Right cardiac atrium (tissue), 5 donors: ENCODE measurements around the gene ZBTB1. TPM values are rescaled to one million over a fixed set of nuclear protein-coding genes. Genes with fewer than 3 reads are reported as not detected.

Experiments used
- ATAC-seq, 2 donors: fragments of 200-7000 bp; cut with Tn5 transposase; one replicate each; pipeline versions ENCODE4 v1.8.0 to v1.9.1; 2020; ENCODE audit warnings: moderate library complexity in 2 of 2, mild to moderate bottlenecking in 1 of 2
- DNase-seq, 3 donors: peaks; one replicate each; pipeline ENCODE4 v3.0.0-alpha.2; 2020
- H3K27ac ChIP-seq: one replicate; pipeline ENCODE4 v1.5.1; 2013; ENCODE audit warnings: mild to moderate bottlenecking, low read length, control low read depth, moderate library complexity
- H3K27me3 ChIP-seq: one replicate; pipeline ENCODE4 v1.6.1; 2013; ENCODE audit not compliant: control insufficient read depth, insufficient read depth
- H3K4me1 ChIP-seq: one replicate; pipeline ENCODE4 v1.6.1; 2013; ENCODE audit warnings: low read length; ENCODE audit not compliant: control insufficient read depth, insufficient read depth
- H3K4me3 ChIP-seq: one replicate; pipeline ENCODE4 v1.5.1; 2013; ENCODE audit warnings: low read length, control low read depth
- H3K9me3 ChIP-seq: one replicate; pipeline ENCODE4 v1.6.1; 2013; ENCODE audit warnings: low read length; ENCODE audit not compliant: control insufficient read depth
- WGBS: extraction: QIAGEN DNeasy Blood & Tissue Kit; methylation state at CpG from one replicate; pipeline ENCODE4 v1.1.7; 2013; 5-methylcytosine and 5-hydroxymethylcytosine counted together
- intact Hi-C, 4 donors: fragments of 100-400 bp; cut with DNase I; formaldehyde crosslinking; loops; one replicate each; pipeline versions ENCODE4 v1.11.0 to v1.14.0; 2022 to 2023
- polyA plus RNA-seq: library from polyadenylated mRNA; stranded (reverse); fragments of 200-250 nt; gene quantifications from one replicate; pipeline ENCODE4 v1.2.3, GENCODE V29; 2013
- total RNA-seq, 4 donors: library from RNA; stranded (reverse); fragmentation: NEBNext Ultra II Directional; extraction: Animal tissue kit (Norgen Biotek cat#: 25700); gene quantifications; one replicate each; pipeline ENCODE4 v1.2.1, GENCODE V29; 2021
- donor health status: healthy with polysubstance abuse.
- donor health status: DM: no; HTN: yes; CAD: no.
- donor health status: DM: no; HTN: no; CAD: no.
- donor health status: DM: no; HTN: yes; CAD: no; lungs with severe emphysema.
- donor health status: DM: yes; HTN: yes; CAD: no.

The ZBTB1 gene
- total and polyA plus RNA-seq, 5 donors = 10.3 to 27.6 (median 24.6) TPM

DNA sequence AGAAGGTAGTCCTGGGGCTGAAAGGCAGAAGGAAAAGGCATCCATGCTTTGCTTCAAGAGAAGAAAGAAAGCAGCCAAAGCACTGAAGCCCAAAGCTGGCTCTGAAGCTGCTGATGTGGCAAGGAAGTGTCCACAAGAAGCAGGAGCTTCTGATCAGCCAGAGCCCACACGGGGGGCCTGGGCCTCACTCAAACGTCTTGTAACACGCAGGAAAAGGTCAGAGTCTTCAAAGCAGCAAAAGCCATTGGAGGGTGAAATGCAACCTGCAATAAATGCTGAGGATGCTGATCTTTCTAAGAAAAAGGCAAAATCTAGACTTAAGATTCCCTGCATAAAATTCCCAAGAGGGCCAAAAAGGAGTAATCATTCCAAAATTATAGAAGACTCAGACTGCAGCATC is 36.1 kb upstream of the ZBTB1 start:
- intact Hi-C loops = no loop called here
- Histone ChIP-seq H3K27ac (no peak overlapping the region), H3K27me3 (no peaks in the 10 kb centered on the region), H3K9me3 (no peaks in the 10 kb centered on the region), H3K4me3 (no peak overlapping the region), H3K4me1 (no peaks in the 10 kb centered on the region)
- DNase-seq (no peak), ATAC-seq (no peak)
- WGBS = 66% methylated on average over 3 of the region's 3 CpGs

GRCh38 chr14:64474041-64474440 is 30.5 kb upstream of the ZBTB1 start:
- Histone ChIP-seq H3K27ac (no peak overlapping the region), H3K4me1 (no peaks in the 10 kb centered on the region), H3K27me3 (no peaks in the 10 kb centered on the region), H3K9me3 (no peaks in the 10 kb centered on the region), H3K4me3 (no peak overlapping the region)
- intact Hi-C loops = loop anchor here in 2 of 4 donors (10.0 kb wide), 1 partner anchor 129 kb away; no protein-coding TSS in a partner anchor
- ATAC-seq = no peak
- DNase-seq = no peak
- WGBS = 74% methylated on average over 2 of the region's 2 CpGs

- no peak for ATAC-seq
- Histone ChIP-seq H3K4me3 (no peak overlapping the region), H3K9me3 (no peaks in the 10 kb centered on the region), H3K27ac (no peak overlapping the region), H3K4me1 (no peaks in the 10 kb centered on the region), H3K27me3 (no peaks in the 10 kb centered on the region)
- 81% methylated on average over 4 of the region's 4 CpGs for WGBS
- DNase-seq = no peak
- intact Hi-C loops = loop anchor here in 3 of 4 donors (5.0 to 10.0 kb wide), 2 partner anchors 42 to 130 kb away; no protein-coding TSS in a partner anchor
Observed at GRCh38 chr14:64474698-64475097, 29.9 kb upstream of the ZBTB1 start.

GRCh38 chr14:64475585-64476273 is 28.8 kb upstream of the ZBTB1 start:
- intact Hi-C loops = loop anchor here in 3 of 4 donors (5.0 to 10.0 kb wide), 2 partner anchors 43 to 131 kb away; no protein-coding TSS in a partner anchor
- H3K9me3 ChIP-seq = no peaks in the 10 kb centered on the region
- WGBS = 88% methylated on average over 8 of the region's 8 CpGs
- no peaks in the 10 kb centered on the region for H3K27me3 ChIP-seq
- H3K4me1 ChIP-seq = no peaks in the 10 kb centered on the region
- H3K4me3 ChIP-seq = no peak overlapping the region
- DNase-seq (no peak), ATAC-seq (no peak)
- no peak overlapping the region for H3K27ac ChIP-seq

DNA sequence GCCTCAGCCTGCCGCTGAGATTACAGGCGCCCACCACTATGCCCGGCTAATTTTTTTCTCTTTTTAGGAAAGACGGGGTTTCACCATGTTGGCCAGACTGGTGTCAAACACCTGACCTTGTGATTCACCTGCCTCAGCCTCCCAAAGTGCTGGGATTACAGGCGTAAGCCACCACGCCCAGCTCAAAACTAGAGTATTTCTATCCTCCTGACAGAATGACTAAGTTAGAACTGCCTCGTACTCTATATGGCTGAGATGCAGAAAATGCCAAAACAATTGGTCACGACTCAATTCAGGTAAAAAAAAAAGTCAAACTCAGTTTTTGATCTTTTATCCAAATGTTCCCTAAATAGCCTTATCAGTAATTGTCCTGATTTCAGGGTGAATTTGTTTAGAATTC is 28.1 kb upstream of the ZBTB1 start:
- Histone ChIP-seq H3K27ac (no peak overlapping the region), H3K4me1 (no peaks in the 10 kb centered on the region), H3K27me3 (no peaks in the 10 kb centered on the region), H3K9me3 (no peaks in the 10 kb centered on the region), H3K4me3 (no peak overlapping the region)
- DNase-seq (no peak), ATAC-seq (no peak)
- intact Hi-C loops = loop anchor here in 3 of 4 donors (5.0 to 10.0 kb wide), 2 partner anchors 44 to 132 kb away; no protein-coding TSS in a partner anchor
- 92% methylated on average over 8 of the region's 8 CpGs for WGBS

DNA sequence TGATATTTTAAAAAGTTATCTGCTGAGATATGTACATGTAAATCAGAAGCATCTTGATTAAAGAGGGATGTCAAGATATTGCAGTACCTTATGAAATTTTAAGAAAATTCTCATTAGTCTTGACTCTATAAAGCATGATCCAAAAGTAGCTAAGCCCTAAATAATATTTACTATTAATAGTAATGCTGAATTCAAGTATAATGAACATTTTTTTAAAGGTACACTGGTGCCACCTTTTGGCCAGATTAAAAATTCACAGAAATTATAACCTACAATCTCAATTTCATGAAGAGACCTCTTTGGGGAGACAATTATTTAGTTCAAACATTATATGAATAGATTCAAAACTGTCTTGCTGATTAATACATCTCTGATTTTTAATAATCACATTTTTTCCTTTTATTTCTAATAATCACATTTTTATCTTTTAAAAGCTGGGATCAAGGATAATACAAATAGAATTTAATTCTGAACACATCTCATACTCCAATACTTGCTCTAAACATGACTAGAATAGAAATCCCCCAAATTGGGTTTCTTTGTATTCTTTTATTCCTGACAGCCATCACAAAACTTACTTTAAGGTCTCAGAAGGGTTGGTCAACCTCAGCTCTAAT is 25.8 kb upstream of the ZBTB1 start:
- DNase-seq (no peak), ATAC-seq (no peak)
- intact Hi-C loops = loop anchor here in 3 of 4 donors (5.0 to 10.0 kb wide), 2 partner anchors 46 to 134 kb away; no protein-coding TSS in a partner anchor
- Histone ChIP-seq H3K27me3 (no peaks in the 10 kb centered on the region), H3K4me3 (no peak overlapping the region), H3K27ac (no peak overlapping the region), H3K9me3 (no peaks in the 10 kb centered on the region), H3K4me1 (no peaks in the 10 kb centered on the region)

GRCh38 chr14:64488590-64489099 is 15.9 kb upstream of the ZBTB1 start:
- intact Hi-C loops = no loop called here
- H3K27me3 ChIP-seq = no peaks in the 10 kb centered on the region
- H3K4me3 ChIP-seq = no peak overlapping the region
- WGBS = 86% methylated on average over 5 of the region's 5 CpGs
- no peak overlapping the region for H3K27ac ChIP-seq
- H3K9me3 ChIP-seq = no peaks in the 10 kb centered on the region
- peaks cover 7% of the 10 kb centered on the region for H3K4me1 ChIP-seq
- ATAC-seq = no peak
- DNase-seq = no peak

GRCh38 chr14:64491637-64492036 is 12.9 kb upstream of the ZBTB1 start:
- Histone ChIP-seq H3K9me3 (no peaks in the 10 kb centered on the region), H3K27ac (no peak overlapping the region), H3K4me3 (no peak overlapping the region), H3K4me1 (peaks cover 7% of the 10 kb centered on the region), H3K27me3 (no peaks in the 10 kb centered on the region)
- ATAC-seq (no peak), DNase-seq (no peak)
- intact Hi-C loops = no loop called here
- WGBS = 65% methylated on average over 2 of the region's 2 CpGs

GRCh38 chr14:64493455-64493854 is 11.1 kb upstream of the ZBTB1 start:
- 74% methylated on average over 3 of the region's 3 CpGs for WGBS
- H3K4me3 ChIP-seq = no peak overlapping the region
- ATAC-seq (no peak), DNase-seq (no peak)
- H3K4me1 ChIP-seq = peaks cover 7% of the 10 kb centered on the region
- H3K27me3 ChIP-seq = no peaks in the 10 kb centered on the region
- intact Hi-C loops = no loop called here
- H3K27ac ChIP-seq = no peak overlapping the region
- H3K9me3 ChIP-seq = no peaks in the 10 kb centered on the region

DNA sequence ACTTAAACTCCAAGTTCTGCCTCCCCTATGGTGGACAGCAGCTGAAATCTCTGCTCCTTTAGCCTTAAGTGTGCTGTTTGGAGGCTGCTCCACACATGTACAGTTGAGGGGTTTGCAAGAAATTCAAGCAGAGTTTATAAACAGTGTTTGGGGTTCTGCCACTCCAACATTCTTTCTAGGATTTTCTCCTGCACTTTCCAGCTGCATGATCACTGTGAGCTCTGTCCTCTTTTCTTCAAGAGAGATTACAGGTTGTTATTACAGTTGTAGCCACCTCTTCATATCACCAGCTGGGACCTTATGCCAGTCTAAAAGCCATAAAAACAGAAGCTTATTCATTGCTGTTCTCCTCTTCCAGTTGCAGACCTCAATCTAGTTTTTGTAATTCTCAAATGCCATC is 9.3 kb upstream of the ZBTB1 start:
- Histone ChIP-seq H3K27me3 (no peaks in the 10 kb centered on the region), H3K4me3 (no peak overlapping the region), H3K27ac (no peak overlapping the region), H3K4me1 (peaks cover 7% of the 10 kb centered on the region), H3K9me3 (no peaks in the 10 kb centered on the region)
- ATAC-seq (no peak), DNase-seq (no peak)
- intact Hi-C loops = no loop called here

GRCh38 chr14:64496764-64497163 is 7.8 kb upstream of the ZBTB1 start:
- Histone ChIP-seq H3K4me1 (peaks cover 3% of the 10 kb centered on the region), H3K9me3 (no peaks in the 10 kb centered on the region), H3K4me3 (no peak overlapping the region), H3K27me3 (no peaks in the 10 kb centered on the region), H3K27ac (no peak overlapping the region)
- DNase-seq (no peak), ATAC-seq (no peak)
- intact Hi-C loops = no loop called here
